H1 (cell line): ENCODE measurements around the gene SLC13A3. TPM values are rescaled to one million over a fixed set of nuclear protein-coding genes. Genes with fewer than 3 reads are reported as not detected.

Source experiments
- CHD2 ChIP-seq: IDR thresholded peaks from 2 replicates; pipeline ENCODE4 v1.6.1; 2012; ENCODE audit warnings: low read length, improper control_type of control experiment
- CHD7 ChIP-seq: fragments of 300-600 bp; sonication (generic); IDR thresholded peaks from 2 replicates; pipeline ENCODE4 v1.7.1; 2012; ENCODE audit warnings: low read length, moderate library complexity, mild to moderate bottlenecking, inconsistent platforms; ENCODE audit not compliant: insufficient replicate concordance
- NANOG ChIP-seq: IDR thresholded peaks from 2 replicates; pipeline ENCODE4 v1.6.1; 2011; ENCODE audit warnings: low read length, low read depth, mild to moderate bottlenecking, inconsistent platforms; ENCODE audit not compliant: insufficient read depth, poor library complexity, severe bottlenecking
- SRF ChIP-seq: IDR thresholded peaks from 2 replicates; pipeline ENCODE4 v1.6.1; 2011; ENCODE audit warnings: mild to moderate bottlenecking, low read depth, low read length, moderate library complexity
- SUZ12 ChIP-seq: fragments of 200-600 bp; sonication (generic); IDR thresholded peaks from 2 replicates; pipeline ENCODE4 v1.6.1; 2012; ENCODE audit warnings: mild to moderate bottlenecking, inconsistent platforms, low read length, moderate library complexity, mixed read lengths
- TBP ChIP-seq: IDR thresholded peaks from 2 replicates; pipeline ENCODE4 v1.6.1; 2011; ENCODE audit warnings: low read depth, low read length, improper control_type of control experiment
- TCF12 ChIP-seq: IDR thresholded peaks from 2 replicates; pipeline ENCODE4 v1.6.1; 2011; ENCODE audit warnings: low read depth, mild to moderate bottlenecking, low read length
- polyA plus RNA-seq, 7 experiments: library from polyadenylated mRNA; depleted of rRNA in 3 of 7; stranded (reverse) in 5 of 7; unstranded in 2 of 7; fragments of >200 nt in 5 of 7; fragments of 200-250 nt in 2 of 7; gene quantifications; 1 replicate in 5 of 7; 2 replicates in 1 of 7; 4 replicates in 1 of 7; pipeline versions ENCODE4 v1.2.1 to v1.2.3, GENCODE V29; 2011 to 2013; ENCODE audit warnings: missing spikeins in 2 of 7, mixed read lengths in 2 of 7
- total RNA-seq: library from RNA; stranded (reverse); fragmentation: NEBNext Ultra II Directional; extraction: Animal tissue kit (Norgen Biotek cat#: 25700); gene quantifications from 2 replicates; pipeline ENCODE4 v1.2.1, GENCODE V29; 2021

SLC13A3 gene
- total and polyA plus RNA-seq, 2 of the 8 experiments (the other 6 are each of a cell fraction or from before 2014, with no cell fraction given), result 9.4 to 12.6 TPM

DNA sequence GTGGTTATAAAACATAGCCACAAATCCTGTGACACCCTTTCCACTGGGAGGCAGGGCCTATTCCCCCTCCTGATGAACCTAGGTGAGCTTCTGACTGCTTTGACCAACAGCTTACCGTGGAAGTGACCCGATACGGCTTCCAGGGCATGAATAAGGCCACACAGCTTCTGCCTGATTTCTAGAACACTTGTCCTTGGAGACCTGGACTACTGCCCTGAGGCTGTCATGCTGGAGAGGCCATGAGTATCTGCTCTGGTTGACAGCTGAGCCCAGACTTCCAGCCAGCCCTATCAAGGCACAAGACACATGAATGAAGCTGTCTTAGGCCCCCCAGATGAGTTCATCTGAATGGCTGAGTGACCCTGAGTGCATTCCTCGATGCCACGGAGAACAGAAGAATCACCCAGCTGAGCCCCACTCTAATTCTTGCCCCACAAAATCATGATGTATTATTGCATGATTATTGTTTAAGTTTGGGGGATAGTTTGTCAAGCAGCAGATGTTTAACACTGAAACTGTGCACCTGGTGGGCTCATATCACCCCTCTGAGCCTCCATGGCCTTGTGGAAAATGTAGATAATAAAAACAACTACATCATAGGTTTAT is 21.4 kb upstream of the SLC13A3 start (continued):
- TF ChIP-seq CHD7 (no peak), TBP (no peak), CHD2 (no peak), SRF (no peak), TCF12 (no peak), SUZ12 (no peak), NANOG (no peak)
- TF ChIP-seq, all 59 proteins: peak for 0
